ENCODE results near the gene HBD. TPM values are rescaled to one million over a fixed set of nuclear protein-coding genes. Genes with fewer than 3 reads are reported as not detected.

Gene HBD
- polyA plus RNA-seq, 1 experiment: 42.2 TPM

DNA sequence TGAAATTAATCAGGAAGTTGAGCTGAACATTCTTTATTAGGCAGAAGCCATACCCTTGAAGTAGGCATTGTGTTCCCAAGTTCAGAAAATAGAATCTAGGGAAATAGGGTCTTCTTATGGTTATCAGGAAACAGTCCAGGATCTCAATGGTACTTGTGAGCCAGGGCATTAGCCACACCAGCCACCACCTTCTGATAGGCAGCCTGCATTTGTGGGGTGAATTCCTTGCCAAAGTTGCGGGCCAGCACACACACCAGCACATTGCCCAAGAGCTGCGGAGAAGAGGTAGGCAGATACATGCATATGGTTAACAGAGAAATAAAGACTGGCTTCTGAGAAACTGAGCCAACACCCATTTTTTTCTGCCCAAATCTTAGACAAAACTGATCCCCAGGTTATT, 1.5 kb downstream of the HBD start:
- H3K27ac ChIP-seq (ENCODE audit: low read depth, low read length): no peak overlapping the region
- H3K27me3 ChIP-seq (ENCODE audit: control insufficient read depth, insufficient read depth, low read length): no peaks in the 10 kb centered on the region
- ChIA-PET CTCF (no interaction called here), POLR2A (no interaction called here)
- no peak for DNase-seq (ENCODE audit: low read depth, low spot score)
- TF ChIP-seq, protein P1, sequence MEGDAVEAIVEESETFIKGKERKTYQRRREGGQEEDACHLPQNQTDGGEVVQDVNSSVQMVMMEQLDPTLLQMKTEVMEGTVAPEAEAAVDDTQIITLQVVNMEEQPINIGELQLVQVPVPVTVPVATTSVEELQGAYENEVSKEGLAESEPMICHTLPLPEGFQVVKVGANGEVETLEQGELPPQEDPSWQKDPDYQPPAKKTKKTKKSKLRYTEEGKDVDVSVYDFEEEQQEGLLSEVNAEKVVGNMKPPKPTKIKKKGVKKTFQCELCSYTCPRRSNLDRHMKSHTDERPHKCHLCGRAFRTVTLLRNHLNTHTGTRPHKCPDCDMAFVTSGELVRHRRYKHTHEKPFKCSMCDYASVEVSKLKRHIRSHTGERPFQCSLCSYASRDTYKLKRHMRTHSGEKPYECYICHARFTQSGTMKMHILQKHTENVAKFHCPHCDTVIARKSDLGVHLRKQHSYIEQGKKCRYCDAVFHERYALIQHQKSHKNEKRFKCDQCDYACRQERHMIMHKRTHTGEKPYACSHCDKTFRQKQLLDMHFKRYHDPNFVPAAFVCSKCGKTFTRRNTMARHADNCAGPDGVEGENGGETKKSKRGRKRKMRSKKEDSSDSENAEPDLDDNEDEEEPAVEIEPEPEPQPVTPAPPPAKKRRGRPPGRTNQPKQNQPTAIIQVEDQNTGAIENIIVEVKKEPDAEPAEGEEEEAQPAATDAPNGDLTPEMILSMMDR (IDR thresholded peaks at IDR 0.05; ENCODE audit: low read depth, low read length): no peak
- no peaks in the 10 kb centered on the region for H3K9me3 ChIP-seq (ENCODE audit: control insufficient read depth, insufficient read depth, low read length)
- H3K4me3 ChIP-seq (ENCODE audit: low read depth, low read length): no peak overlapping the region

GRCh38 chr11:5232176-5232575, 2.1 kb downstream of the HBD start:
- DNase-seq (ENCODE audit: low read depth, low spot score): no peak
- H3K9me3 ChIP-seq (ENCODE audit: control insufficient read depth, insufficient read depth, low read length): no peaks in the 10 kb centered on the region
- POLR2A ChIA-PET: no interaction called here

DNA sequence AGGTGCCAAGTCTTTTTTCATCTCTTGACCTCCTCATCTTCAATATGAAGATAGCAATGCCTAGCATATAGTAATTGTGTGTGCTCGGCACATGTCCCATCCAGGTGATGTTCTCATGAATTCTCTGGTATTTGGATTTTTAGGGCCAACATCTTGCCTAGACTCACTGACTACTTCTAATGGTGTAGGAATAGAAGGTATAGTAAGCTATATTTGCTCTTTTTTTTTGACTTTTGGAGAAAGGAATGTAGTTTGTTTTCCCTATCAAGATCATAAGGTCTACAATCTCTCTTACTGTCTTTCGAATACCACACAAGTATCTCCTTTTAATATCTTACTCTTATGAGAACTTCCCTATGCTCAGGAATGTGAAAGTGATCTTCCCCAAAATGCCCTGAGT, 3.2 kb downstream of the HBD start:
- CTCF ChIA-PET: interaction anchor here (0.6 to 1.4 kb wide), 2 partner anchors 27 to 1475 kb away, joined by 3 to 5 read pairs; no protein-coding TSS in a partner anchor
- no peak for DNase-seq (ENCODE audit: low read depth, low spot score)
- H3K4me3 ChIP-seq (ENCODE audit: low read depth, low read length): no peak overlapping the region

More at GRCh38 chr11:5232176-5232575, 2.1 kb downstream of the HBD start:
- TF ChIP-seq, protein P1 (IDR thresholded peaks at IDR 0.05; ENCODE audit: low read depth, low read length): no peak
- CTCF ChIA-PET: no interaction called here
- H3K4me3 ChIP-seq (ENCODE audit: low read depth, low read length): no peak overlapping the region
- H3K27ac ChIP-seq (ENCODE audit: low read depth, low read length): no peak overlapping the region
- no peaks in the 10 kb centered on the region for H3K27me3 ChIP-seq (ENCODE audit: control insufficient read depth, insufficient read depth, low read length)

DNA sequence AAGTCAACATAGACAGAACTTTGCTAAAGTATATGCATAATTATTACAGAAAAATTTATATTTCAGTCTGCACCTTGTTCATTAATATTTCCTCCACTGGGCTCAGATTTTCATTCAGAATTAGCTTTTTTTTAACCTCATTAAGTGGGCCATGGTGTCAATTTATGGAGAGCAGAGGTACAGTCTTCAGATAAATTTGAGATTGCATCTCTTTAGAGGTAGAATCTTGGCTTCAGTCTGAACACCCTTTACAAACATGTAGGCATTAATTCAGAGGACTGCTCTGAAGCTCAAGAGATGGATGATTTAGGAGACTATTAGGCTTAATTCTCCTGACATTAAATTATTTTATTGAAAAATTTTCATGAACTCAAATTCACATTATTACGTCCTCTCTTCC, 4.0 kb downstream of the HBD start:
- Histone ChIP-seq H3K4me3 (ENCODE audit: low read depth, low read length) (no peak overlapping the region), H3K9me3 (ENCODE audit: control insufficient read depth, insufficient read depth, low read length) (no peaks in the 10 kb centered on the region), H3K27me3 (ENCODE audit: control insufficient read depth, insufficient read depth, low read length) (no peaks in the 10 kb centered on the region), H3K27ac (ENCODE audit: low read depth, low read length) (no peak overlapping the region)
- TF ChIP-seq, protein P1 (IDR thresholded peaks at IDR 0.05; ENCODE audit: low read depth, low read length): no peak
- ChIA-PET POLR2A (no interaction called here), CTCF (interaction anchor here (1.4 kb wide), 1 partner anchor 26 kb away, joined by 5 read pairs; no protein-coding TSS in a partner anchor)
- no peak for DNase-seq (ENCODE audit: low read depth, low spot score)

More for the DNA sequence above, 3.2 kb downstream of the HBD start:
- Histone ChIP-seq H3K27ac (ENCODE audit: low read depth, low read length) (no peak overlapping the region), H3K27me3 (ENCODE audit: control insufficient read depth, insufficient read depth, low read length) (no peaks in the 10 kb centered on the region), H3K9me3 (ENCODE audit: control insufficient read depth, insufficient read depth, low read length) (no peaks in the 10 kb centered on the region)
- TF ChIP-seq, protein P1 (IDR thresholded peaks at IDR 0.05; ENCODE audit: low read depth, low read length): no peak
- POLR2A ChIA-PET: no interaction called here

DNA sequence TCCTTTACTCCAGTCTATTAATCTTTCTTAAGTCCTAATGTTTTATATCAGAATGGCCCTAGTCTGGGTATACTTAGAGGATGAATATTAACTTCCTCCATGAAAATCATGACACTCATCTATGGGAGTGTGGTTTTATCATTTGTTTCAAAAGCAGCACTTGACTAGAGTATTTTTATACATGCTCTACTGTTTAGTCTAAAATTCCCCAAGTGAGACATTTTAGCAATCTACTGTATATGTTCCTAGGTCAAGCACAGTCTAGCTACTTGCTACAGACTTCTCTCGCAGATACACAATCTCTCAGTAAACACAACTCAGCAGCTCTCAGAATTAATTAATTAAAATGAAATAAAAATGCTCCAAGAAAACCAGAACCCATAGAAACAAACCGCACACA, 4.5 kb downstream of the HBD start:
- ChIA-PET CTCF (interaction anchor here (1.4 kb wide), 1 partner anchor 26 kb away, joined by 5 read pairs; no protein-coding TSS in a partner anchor), POLR2A (no interaction called here)
- TF ChIP-seq, protein P1 (IDR thresholded peaks at IDR 0.05; ENCODE audit: low read depth, low read length): no peak
- DNase-seq (ENCODE audit: low read depth, low spot score): no peak
- no peaks in the 10 kb centered on the region for H3K27me3 ChIP-seq (ENCODE audit: control insufficient read depth, insufficient read depth, low read length)
- H3K27ac ChIP-seq (ENCODE audit: low read depth, low read length): no peak overlapping the region
- H3K9me3 ChIP-seq (ENCODE audit: control insufficient read depth, insufficient read depth, low read length): no peaks in the 10 kb centered on the region
- no peak overlapping the region for H3K4me3 ChIP-seq (ENCODE audit: low read depth, low read length)

Measured in AG04450 (cell line).